ENCODE data around the gene CNDP1.

The CNDP1 gene

DNA sequence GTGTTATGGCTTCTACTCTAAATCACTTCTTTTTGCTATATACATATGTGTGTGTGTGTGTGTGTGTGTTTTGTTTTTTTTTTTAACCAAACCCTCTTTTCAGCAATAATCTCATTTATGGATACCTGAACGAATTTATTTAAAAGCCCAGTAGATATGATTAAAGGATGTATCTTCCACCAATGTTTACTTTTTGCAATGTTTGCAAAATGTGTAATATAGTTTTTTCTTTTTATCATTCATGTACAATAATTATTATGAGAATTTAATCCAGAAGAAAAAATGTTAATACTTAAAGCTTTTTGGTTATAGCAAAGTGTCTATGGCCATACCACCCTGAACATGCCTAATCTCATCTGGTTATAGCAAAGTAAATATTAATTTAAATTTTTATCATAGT is 39.8 kb upstream of the CNDP1 start (continued):
- TF ChIP-seq, protein P1, sequence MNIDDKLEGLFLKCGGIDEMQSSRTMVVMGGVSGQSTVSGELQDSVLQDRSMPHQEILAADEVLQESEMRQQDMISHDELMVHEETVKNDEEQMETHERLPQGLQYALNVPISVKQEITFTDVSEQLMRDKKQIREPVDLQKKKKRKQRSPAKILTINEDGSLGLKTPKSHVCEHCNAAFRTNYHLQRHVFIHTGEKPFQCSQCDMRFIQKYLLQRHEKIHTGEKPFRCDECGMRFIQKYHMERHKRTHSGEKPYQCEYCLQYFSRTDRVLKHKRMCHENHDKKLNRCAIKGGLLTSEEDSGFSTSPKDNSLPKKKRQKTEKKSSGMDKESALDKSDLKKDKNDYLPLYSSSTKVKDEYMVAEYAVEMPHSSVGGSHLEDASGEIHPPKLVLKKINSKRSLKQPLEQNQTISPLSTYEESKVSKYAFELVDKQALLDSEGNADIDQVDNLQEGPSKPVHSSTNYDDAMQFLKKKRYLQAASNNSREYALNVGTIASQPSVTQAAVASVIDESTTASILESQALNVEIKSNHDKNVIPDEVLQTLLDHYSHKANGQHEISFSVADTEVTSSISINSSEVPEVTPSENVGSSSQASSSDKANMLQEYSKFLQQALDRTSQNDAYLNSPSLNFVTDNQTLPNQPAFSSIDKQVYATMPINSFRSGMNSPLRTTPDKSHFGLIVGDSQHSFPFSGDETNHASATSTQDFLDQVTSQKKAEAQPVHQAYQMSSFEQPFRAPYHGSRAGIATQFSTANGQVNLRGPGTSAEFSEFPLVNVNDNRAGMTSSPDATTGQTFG (tag by site-specific recombination; IDR thresholded peaks at IDR 0.05; ENCODE audit: borderline replicate concordance): no peak
- TF ChIP-seq ZNF248 (tag by site-specific recombination; IDR thresholded peaks at IDR 0.05): no peak
- no peak for TF ChIP-seq ZNF585B (tag by site-specific recombination; IDR thresholded peaks at IDR 0.05)

- ChIA-PET POLR2A (interaction anchor here (0.7 to 1.5 kb wide), 8 partner anchors 9 to 103 kb away, joined by 3 to 7 read pairs (median 3); no protein-coding TSS in a partner anchor), CTCF (interaction anchor here (0.5 to 1.7 kb wide), 5 partner anchors 17 to 142 kb away, joined by 3 to 5 read pairs (median 3); no protein-coding TSS in a partner anchor)
- H3K36me3 ChIP-seq (ENCODE audit: control insufficient read depth in 2 of 2, insufficient read depth in 1 of 2, low read length in 2 of 2): peaks cover under 1 to 6% of the 10 kb centered on the region in 2 experiments; a peak in 2 of 3 replicates
- peak within 1 kb of the TSS; percentile 74; the same call in 1 of the 2 replicates for H3K27ac ChIP-seq (ENCODE audit: extremely low read depth, low read depth, low read length)
- H3K4me1 ChIP-seq (ENCODE audit: control insufficient read depth, insufficient read depth, low read length): 0 out of 2 replicates have a peak, but pooled peaks cover 3% of the 10 kb centered on the region
- H3K4me3 ChIP-seq (ENCODE audit: low read depth, low read length): peak within 1 kb of the TSS; percentile 84
- H3K9me3 ChIP-seq (ENCODE audit: control insufficient read depth, insufficient read depth, low read depth, low read length): no peaks in the 10 kb centered on the region
- TF ChIP-seq ZNF140 (tag by site-specific recombination; IDR thresholded peaks at IDR 0.05): no peak
- no peak for TF ChIP-seq GFI1B (tag by site-specific recombination; IDR thresholded peaks at IDR 0.05)
- TF ChIP-seq ZNF169 (tag by site-specific recombination; IDR thresholded peaks at IDR 0.05): no peak
- no peak for TF ChIP-seq ZNF548 (tag by site-specific recombination; IDR thresholded peaks at IDR 0.05)
- TF ChIP-seq, protein P2, sequence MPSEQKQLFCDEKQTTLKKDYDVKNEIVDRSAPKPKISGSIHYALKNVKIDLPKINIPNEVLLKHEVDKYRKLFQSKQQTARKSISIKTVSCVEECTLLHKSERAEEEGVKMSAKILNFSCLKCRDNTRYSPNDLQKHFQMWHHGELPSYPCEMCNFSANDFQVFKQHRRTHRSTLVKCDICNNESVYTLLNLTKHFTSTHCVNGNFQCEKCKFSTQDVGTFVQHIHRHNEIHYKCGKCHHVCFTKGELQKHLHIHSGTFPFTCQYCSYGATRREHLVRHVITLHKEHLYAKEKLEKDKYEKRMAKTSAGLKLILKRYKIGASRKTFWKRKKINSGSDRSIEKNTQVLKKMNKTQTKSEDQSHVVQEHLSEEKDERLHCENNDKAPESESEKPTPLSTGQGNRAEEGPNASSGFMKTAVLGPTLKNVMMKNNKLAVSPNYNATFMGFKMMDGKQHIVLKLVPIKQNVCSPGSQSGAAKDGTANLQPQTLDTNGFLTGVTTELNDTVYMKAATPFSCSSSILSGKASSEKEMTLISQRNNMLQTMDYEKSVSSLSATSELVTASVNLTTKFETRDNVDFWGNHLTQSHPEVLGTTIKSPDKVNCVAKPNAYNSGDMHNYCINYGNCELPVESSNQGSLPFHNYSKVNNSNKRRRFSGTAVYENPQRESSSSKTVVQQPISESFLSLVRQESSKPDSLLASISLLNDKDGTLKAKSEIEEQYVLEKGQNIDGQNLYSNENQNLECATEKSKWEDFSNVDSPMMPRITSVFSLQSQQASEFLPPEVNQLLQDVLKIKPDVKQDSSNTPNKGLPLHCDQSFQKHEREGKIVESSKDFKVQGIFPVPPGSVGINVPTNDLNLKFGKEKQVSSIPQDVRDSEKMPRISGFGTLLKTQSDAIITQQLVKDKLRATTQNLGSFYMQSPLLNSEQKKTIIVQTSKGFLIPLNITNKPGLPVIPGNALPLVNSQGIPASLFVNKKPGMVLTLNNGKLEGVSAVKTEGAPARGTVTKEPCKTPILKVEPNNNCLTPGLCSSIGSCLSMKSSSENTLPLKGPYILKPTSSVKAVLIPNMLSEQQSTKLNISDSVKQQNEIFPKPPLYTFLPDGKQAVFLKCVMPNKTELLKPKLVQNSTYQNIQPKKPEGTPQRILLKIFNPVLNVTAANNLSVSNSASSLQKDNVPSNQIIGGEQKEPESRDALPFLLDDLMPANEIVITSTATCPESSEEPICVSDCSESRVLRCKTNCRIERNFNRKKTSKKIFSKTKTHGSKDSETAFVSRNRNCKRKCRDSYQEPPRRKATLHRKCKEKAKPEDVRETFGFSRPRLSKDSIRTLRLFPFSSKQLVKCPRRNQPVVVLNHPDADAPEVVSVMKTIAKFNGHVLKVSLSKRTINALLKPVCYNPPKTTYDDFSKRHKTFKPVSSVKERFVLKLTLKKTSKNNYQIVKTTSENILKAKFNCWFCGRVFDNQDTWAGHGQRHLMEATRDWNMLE (tag by site-specific recombination; conservative IDR thresholded peaks at IDR 0.05; ENCODE audit: low read depth): 0 out of 2 replicates have a peak, but pooled peaks have one; percentile 49
- peak; percentile 98 for TF ChIP-seq SP2 (tag by site-specific recombination; IDR thresholded peaks at IDR 0.05)
- no peak for TF ChIP-seq ZNF404 (tag by site-specific recombination; IDR thresholded peaks at IDR 0.05)
- no peak for TF ChIP-seq ZNF707 (tag by site-specific recombination; IDR thresholded peaks at IDR 0.05)
- no peak for TF ChIP-seq ZNF138 (tag by site-specific recombination; IDR thresholded peaks at IDR 0.05; ENCODE audit: borderline replicate concordance)
- TF ChIP-seq YY2 (tag by site-specific recombination; IDR thresholded peaks at IDR 0.05): no peak
- no peak for TF ChIP-seq ZNF26 (tag by site-specific recombination; IDR thresholded peaks at IDR 0.05)
- TF ChIP-seq, protein P3, sequence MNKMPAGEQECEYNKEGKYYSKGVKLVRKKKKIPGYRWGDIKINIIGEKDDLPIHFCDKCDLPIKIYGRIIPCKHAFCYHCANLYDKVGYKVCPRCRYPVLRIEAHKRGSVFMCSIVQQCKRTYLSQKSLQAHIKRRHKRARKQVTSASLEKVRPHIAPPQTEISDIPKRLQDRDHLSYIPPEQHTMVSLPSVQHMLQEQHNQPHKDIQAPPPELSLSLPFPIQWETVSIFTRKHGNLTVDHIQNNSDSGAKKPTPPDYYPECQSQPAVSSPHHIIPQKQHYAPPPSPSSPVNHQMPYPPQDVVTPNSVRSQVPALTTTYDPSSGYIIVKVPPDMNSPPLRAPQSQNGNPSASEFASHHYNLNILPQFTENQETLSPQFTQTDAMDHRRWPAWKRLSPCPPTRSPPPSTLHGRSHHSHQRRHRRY (tag by site-specific recombination; IDR thresholded peaks at IDR 0.05): no peak
- no peak for TF ChIP-seq SALL2 (tag by site-specific recombination; IDR thresholded peaks at IDR 0.05; ENCODE audit: borderline replicate concordance)
- no peak for TF ChIP-seq ZNF664 (tag by site-specific recombination; IDR thresholded peaks at IDR 0.05)
- TF ChIP-seq ZNF266 (tag by site-specific recombination; IDR thresholded peaks at IDR 0.05; ENCODE audit: low read depth): no peak
- TF ChIP-seq ZXDB (tag by site-specific recombination; IDR thresholded peaks at IDR 0.05): peak; percentile 46; the same call in 1 of the 2 replicates
- TF ChIP-seq, protein P4, sequence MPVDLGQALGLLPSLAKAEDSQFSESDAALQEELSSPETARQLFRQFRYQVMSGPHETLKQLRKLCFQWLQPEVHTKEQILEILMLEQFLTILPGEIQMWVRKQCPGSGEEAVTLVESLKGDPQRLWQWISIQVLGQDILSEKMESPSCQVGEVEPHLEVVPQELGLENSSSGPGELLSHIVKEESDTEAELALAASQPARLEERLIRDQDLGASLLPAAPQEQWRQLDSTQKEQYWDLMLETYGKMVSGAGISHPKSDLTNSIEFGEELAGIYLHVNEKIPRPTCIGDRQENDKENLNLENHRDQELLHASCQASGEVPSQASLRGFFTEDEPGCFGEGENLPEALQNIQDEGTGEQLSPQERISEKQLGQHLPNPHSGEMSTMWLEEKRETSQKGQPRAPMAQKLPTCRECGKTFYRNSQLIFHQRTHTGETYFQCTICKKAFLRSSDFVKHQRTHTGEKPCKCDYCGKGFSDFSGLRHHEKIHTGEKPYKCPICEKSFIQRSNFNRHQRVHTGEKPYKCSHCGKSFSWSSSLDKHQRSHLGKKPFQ (tag by site-specific recombination; IDR thresholded peaks at IDR 0.05): no peak
- no peak for TF ChIP-seq ZNF302 (tag by site-specific recombination; IDR thresholded peaks at IDR 0.05; ENCODE audit: low read depth)
- TF ChIP-seq ZNF324 (tag by site-specific recombination; IDR thresholded peaks at IDR 0.05): no peak
Observed at GRCh38 chr18:74495581-74496507, 38.5 kb upstream of the CNDP1 start, which contains the start of gene CNDP2. CNDP2 (plus strand) TSS chr18:74496363; CDS start chr18:74499974, 3,611 bp downstream.

All from HEK293 (cell line).